ENCODE results near the gene ASB6.

ASB6 gene

DNA sequence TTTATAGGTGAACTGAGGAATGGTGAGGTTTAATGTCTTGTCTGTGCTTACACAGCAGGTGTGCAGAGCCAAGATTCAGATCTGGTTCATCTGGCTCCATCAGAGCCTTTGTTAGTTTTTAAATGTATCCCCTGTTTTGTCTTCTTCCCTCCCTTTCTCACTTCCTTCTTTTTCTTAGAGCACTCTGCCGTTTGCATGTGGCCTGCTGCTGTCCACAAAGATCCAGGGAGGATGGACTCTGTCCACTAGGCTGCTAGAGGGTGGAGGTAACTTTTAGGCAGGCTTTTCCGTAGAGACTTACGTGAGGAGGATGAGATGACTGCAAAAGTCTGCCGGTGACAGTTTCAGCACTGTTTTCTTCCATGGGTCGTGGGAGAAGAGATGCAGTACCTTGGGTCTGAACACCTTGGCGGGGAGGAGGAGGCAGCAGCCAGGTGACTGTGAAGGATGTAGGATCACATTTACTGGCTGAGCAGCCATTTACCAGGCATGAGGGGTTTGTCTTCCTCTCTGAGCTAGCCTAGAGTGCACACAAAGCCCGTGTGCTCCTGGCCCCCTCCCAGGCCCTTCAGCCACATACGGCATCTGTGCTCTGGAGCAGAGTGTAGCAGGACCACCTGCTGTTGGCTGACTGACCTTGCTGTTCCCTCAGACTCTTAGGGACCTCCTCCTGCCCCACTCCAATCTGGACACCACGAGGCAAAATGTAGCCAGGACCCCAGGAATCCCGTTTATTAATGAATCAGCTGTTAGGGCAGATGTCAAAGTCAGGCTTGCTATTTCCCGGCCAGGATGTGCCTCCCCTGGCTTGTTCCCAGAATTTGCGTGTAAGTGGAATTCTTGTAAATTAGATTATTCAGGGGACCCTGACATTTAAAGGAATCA is 14.2 kb downstream of the ASB6 start:
- H3K4me3 ChIP-seq (ENCODE audit: low read depth, low read length): peak overlapping the region; percentile 90
- no peak for TF ChIP-seq CTCF (IDR thresholded peaks at IDR 0.05; ENCODE audit: borderline replicate concordance, insufficient read depth, low read depth, low read length)

DNA sequence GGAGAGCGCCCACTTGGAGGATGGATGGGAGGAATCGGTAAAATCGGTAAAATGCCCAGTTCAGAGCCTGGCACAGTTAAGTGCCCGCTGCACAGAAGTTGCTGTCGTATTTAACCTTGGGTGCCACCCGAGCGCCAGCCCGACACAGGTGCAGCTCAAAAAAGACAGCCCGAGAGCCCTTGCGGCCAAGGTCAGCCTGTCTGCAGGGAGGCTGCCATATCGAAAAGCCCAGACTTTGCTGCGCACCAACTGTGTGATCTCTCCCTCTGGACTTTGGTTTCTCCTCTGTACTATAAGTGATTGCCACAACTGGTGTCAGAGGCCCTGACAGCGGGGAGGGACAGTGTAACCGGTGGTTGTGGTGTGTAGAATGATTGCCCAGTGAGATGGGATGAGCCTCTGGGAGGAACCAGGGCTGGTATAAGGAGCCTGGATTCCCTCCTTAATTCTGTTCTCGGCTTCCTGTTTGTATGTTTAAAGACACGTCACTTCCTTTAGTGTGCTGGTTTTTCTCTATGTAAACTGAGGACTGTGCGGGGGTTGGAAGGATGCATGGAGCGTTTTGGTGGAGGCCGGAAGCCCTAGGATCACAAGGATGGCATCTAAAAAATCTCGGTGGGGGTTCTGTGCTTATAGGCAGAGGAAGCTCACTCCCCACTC is 15.2 kb downstream of the ASB6 start:
- peak overlapping the region; percentile 90 for H3K4me3 ChIP-seq (ENCODE audit: low read depth, low read length)
- TF ChIP-seq CTCF (IDR thresholded peaks at IDR 0.05; ENCODE audit: borderline replicate concordance, insufficient read depth, low read depth, low read length): no peak

- no peak for TF ChIP-seq CTCF (IDR thresholded peaks at IDR 0.05; ENCODE audit: borderline replicate concordance, insufficient read depth, low read depth, low read length)
- H3K4me3 ChIP-seq (ENCODE audit: low read depth, low read length): peak within 1 kb of the TSS; percentile 90
Measured at GRCh38 chr9:129626079-129626624, 15.8 kb downstream of the ASB6 start, which contains the start of gene NTMT1. NTMT1 (plus strand) TSS chr9:129626163; CDS start chr9:129632704, 6,541 bp downstream.

DNA sequence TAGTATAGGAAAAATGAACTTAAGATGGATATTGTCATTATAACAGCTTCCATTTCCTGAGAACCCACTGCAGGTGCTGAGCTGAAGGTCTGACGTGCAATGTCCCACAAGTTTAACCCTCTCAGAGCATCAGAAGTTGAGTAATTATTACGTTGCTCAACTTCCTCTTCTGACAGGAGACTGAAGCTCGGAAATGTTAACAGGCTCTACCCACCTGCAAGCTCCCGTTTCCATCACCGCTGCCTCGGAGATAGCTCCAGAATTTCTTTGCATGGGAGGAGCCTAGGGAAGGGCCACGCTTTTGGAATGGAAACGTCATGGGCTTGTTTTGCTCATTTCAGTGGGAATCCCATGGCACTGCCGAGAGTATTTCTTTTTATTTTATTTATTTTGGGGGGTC is 17.0 kb downstream of the ASB6 start:
- no peak for TF ChIP-seq CTCF (IDR thresholded peaks at IDR 0.05; ENCODE audit: borderline replicate concordance, insufficient read depth, low read depth, low read length)
- peak overlapping the region; percentile 90 for H3K4me3 ChIP-seq (ENCODE audit: low read depth, low read length)

DNA sequence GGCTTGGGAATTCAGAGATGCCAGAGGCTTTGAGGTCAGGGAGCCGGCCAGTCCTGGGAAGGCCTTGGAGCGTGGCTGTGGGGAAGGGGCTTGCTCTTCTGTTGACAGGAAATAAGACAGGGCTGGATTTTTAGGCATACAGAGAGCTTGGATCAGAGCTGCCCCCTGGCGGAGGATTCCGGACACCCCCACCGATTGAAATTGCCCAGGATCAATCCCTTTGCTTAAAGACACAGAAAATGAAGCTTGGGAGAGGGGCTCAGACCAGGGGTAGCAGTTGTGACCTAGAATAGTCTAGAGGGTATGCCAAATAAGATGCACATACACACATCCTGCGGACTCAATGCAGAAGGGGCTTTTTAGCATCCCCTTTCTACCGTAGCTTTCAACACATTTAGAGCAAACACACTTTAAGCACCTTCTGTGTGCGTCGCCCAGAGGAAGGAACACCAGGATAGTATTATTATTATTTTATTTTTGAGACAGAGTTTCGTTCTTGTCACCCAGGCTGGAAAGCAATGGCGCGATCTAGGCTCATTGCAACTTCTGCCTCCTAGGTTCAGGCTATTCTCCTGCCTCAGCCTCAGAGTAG is 17.7 kb downstream of the ASB6 start:
- TF ChIP-seq CTCF (IDR thresholded peaks at IDR 0.05; ENCODE audit: borderline replicate concordance, insufficient read depth, low read depth, low read length): peak; percentile 83

GRCh38 chr9:129623331-129623730 is 18.6 kb downstream of the ASB6 start:
- no peak overlapping the region for H3K4me3 ChIP-seq (ENCODE audit: low read depth, low read length)
- TF ChIP-seq CTCF (IDR thresholded peaks at IDR 0.05; ENCODE audit: borderline replicate concordance, insufficient read depth, low read depth, low read length): no peak

More for the DNA sequence above, 17.7 kb downstream of the ASB6 start:
- H3K4me3 ChIP-seq (ENCODE audit: low read depth, low read length): no peak overlapping the region

All from GM12875 (cell line).